Smooth muscle cell of the umbilical artery (primary cell): ENCODE data around the gene NECTIN3. TPM values are rescaled to one million over a fixed set of nuclear protein-coding genes. Genes with fewer than 3 reads are reported as not detected.

ENCODE experiments used
- total RNA-seq: library from RNA; depleted of rRNA; stranded (reverse); fragments of >200 nt; gene quantifications from 2 replicates; pipeline ENCODE4 v1.2.3, GENCODE V29; 2014

Gene NECTIN3, protein sequence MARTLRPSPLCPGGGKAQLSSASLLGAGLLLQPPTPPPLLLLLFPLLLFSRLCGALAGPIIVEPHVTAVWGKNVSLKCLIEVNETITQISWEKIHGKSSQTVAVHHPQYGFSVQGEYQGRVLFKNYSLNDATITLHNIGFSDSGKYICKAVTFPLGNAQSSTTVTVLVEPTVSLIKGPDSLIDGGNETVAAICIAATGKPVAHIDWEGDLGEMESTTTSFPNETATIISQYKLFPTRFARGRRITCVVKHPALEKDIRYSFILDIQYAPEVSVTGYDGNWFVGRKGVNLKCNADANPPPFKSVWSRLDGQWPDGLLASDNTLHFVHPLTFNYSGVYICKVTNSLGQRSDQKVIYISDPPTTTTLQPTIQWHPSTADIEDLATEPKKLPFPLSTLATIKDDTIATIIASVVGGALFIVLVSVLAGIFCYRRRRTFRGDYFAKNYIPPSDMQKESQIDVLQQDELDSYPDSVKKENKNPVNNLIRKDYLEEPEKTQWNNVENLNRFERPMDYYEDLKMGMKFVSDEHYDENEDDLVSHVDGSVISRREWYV
- 43.9 and 63.3 TPM in 2 replicates for total RNA-seq

DNA sequence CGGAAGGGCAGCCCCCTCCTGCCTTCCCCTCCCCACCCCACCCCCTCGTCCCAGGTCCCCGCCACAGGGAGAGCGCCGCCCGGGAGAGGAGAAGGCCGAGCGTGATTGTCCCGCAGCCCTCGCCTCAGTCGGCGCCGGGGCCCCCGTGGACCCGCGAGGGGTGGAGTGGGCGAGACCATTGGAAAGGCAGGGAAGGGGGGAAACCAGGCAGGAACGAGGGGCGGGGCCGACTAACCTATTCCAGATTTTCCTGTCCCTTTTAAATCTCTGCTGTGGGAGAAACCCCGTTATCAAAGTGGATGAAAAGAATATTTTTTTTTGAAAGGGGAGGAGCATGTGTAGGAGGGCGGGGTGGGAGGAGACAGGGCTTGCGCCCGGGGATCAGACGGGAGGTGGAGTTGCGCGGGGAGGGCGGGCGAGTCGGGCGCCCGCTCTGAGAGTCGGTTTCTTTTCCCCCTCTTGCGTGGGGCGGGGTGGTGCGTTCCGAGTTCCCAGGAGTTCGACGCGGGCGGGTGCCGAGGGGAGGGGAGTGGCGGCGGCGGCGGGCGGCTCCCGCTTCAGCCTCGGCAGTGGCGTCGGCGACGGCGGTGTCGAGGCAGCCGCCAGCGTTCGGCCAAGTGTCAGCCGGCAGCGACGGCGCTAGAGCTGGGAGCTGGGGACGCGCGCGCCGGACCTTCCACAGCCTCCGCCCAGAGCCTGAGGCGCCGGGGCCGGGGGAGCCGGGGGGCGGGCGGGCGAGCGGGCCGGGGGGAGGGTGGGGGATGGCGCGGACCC is at the start of gene NECTIN3:
NECTIN3 (plus strand) TSS at position 560 of the 774 bp plus-strand sequence; CDS start at position 762, 202 bp downstream.

